ENCODE data around the gene CAP1. TPM values are rescaled to one million over a fixed set of nuclear protein-coding genes. Genes with fewer than 3 reads are reported as not detected.

The CAP1 gene
- total RNA-seq, 4 donors from 2014 or later, result 102 to 154 (median 123) TPM

DNA sequence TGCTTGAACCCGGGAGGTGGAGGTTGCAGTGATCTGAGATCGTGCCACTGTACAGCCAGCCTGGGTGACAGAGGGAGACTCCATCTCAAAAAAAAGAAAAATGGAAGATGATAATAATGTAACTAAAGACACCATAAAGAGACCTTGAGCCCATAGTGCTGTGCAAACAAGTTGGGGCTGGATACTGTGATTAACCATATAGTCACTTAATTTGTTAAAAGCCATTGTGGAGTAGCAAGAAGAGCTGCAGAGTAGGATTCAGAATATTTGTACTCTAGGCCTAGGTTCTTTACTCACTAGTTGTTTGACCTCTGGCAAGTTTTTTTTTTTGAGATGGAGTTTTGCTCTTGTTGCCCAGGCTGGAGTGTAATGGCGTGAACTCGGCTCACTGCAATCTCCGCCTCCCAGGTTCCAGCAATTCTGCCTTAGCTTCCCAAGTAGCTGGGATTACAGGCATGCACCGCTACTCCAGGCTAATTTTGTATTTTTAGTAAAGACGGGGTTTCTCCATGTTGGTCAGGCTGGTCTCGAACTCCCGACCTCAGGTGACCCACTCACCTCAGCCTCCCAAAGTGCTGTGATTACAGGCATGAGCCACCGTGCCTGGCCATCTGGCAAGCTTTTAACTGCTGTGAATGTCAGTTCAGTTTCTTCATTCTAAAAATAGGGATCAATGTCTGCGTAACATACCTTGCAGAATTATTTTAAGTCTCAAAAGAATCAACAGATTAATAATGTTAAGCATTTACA is 12.8 kb downstream of the CAP1 start:
- 86% methylated on average over 11 of the region's 11 CpGs for WGBS
- H3K36me3 ChIP-seq, result peaks cover 2% of the 10 kb centered on the region
- no peak for DNase-seq (ENCODE audit: low spot score in 2 of 2)
- H3K27ac ChIP-seq, result no peak overlapping the region
- TF ChIP-seq POLR2A (IDR thresholded peaks at IDR 0.05), result no peak
- no peak for TF ChIP-seq POLR2AphosphoS5 (IDR thresholded peaks at IDR 0.05)
- no peak for TF ChIP-seq EP300 (IDR thresholded peaks at IDR 0.05)
- TF ChIP-seq CTCF (IDR thresholded peaks at IDR 0.05), result no peak
- peaks cover 49% of the 10 kb centered on the region for H3K4me1 ChIP-seq
- H3K9me3 ChIP-seq, result no peaks in the 10 kb centered on the region
- H3K27me3 ChIP-seq, result no peaks in the 10 kb centered on the region
- H3K4me3 ChIP-seq, result no peak overlapping the region

GRCh38 chr1:40056519-40057309 is 16.2 kb downstream of the CAP1 start:
- H3K36me3 ChIP-seq, result peaks cover 29% of the 10 kb centered on the region
- no peaks in the 10 kb centered on the region for H3K27me3 ChIP-seq
- peaks cover 42% of the 10 kb centered on the region for H3K4me1 ChIP-seq
- DNase-seq (ENCODE audit: low spot score in 2 of 2), result no peak
- WGBS, result 97% methylated on average over 5 of the region's 5 CpGs
- H3K27ac ChIP-seq, result no peak overlapping the region
- TF ChIP-seq POLR2AphosphoS5 (IDR thresholded peaks at IDR 0.05), result no peak
- TF ChIP-seq POLR2A (IDR thresholded peaks at IDR 0.05), result no peak
- TF ChIP-seq CTCF (IDR thresholded peaks at IDR 0.05), result no peak
- TF ChIP-seq EP300 (IDR thresholded peaks at IDR 0.05), result no peak
- no peaks in the 10 kb centered on the region for H3K9me3 ChIP-seq
- no peak overlapping the region for H3K4me3 ChIP-seq

DNA sequence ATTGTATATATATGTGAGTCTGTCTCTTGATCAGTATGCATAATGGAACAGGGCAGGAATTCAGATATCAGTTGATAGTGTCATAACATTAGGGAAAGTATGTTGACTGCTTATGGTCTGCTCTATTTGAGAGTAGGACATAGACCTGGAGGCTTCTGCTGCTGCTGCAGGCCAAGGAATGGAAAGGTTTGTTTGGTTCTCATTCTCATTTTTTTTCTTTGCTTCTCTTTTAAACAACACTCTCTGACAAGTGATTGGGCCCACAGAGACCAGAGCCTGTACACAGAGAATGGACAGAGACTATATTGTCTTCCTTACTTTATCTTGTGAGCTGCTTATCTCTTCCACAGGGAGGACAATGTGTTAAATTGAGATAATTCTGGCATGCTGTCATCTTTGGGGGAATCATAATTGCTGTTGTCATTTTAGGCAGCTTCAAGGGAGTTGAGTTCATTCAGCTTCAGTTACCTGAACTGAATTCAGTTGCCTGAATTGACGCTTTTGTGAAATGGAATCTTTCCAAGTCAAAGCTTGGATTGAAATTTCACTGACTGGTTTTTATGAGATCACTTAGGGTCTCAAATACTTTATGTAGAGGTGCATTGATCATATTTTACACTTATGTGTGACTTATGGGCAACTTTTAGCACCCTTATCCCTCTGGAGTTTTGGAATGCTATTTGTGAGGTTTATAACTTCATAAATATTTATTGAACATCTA is 16.9 kb downstream of the CAP1 start:
- TF ChIP-seq POLR2A (IDR thresholded peaks at IDR 0.05) (no peak), POLR2AphosphoS5 (IDR thresholded peaks at IDR 0.05) (no peak), CTCF (IDR thresholded peaks at IDR 0.05) (no peak), EP300 (IDR thresholded peaks at IDR 0.05) (no peak)
- Histone ChIP-seq H3K27ac (no peak overlapping the region), H3K4me1 (peaks cover 42% of the 10 kb centered on the region)

DNA sequence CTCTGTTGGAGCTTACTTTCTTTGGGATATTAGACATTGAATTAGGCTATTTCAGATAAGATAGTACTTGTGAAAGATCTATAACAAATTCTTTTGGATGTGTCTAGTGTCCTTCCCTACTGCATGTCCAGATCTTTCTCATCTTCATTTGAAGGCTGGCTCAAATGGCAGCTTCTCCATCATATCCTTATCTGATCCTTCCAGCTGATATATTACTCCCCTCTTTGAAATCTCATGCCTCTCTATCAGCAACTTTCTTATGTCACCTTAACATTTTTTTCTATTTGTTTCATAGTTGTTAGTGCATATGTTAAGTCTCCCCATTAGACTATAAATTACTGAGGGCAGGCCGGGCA is 17.5 kb downstream of the CAP1 start:
- peaks cover 42% of the 10 kb centered on the region for H3K4me1 ChIP-seq
- no peak overlapping the region for H3K4me3 ChIP-seq
- 78% methylated on average over 1 of the region's 1 CpG for WGBS
- TF ChIP-seq POLR2A (IDR thresholded peaks at IDR 0.05) (no peak), POLR2AphosphoS5 (IDR thresholded peaks at IDR 0.05) (no peak), CTCF (IDR thresholded peaks at IDR 0.05) (no peak), EP300 (IDR thresholded peaks at IDR 0.05) (no peak)
- no peak for DNase-seq (ENCODE audit: low spot score in 2 of 2)
- no peak overlapping the region for H3K27ac ChIP-seq
- peaks cover 42% of the 10 kb centered on the region for H3K36me3 ChIP-seq
- H3K9me3 ChIP-seq, result no peaks in the 10 kb centered on the region
- H3K27me3 ChIP-seq, result no peaks in the 10 kb centered on the region

More for the DNA sequence above, 16.9 kb downstream of the CAP1 start:
- Histone ChIP-seq H3K36me3 (peaks cover 36% of the 10 kb centered on the region), H3K4me3 (no peak overlapping the region), H3K9me3 (no peaks in the 10 kb centered on the region), H3K27me3 (no peaks in the 10 kb centered on the region)
- WGBS, result 89% methylated on average over 1 of the region's 1 CpG
- DNase-seq (ENCODE audit: low spot score in 2 of 2), result no peak
